Uterus (tissue), 2 donors: Measurements from ENCODE around the gene NAT9.

Source experiments
- POLR2A ChIP-seq, 2 donors: fragments of 450-650 bp; IDR thresholded peaks; one replicate each; pipeline ENCODE4 v1.6.1; 2016; ENCODE audit warnings: antibody characterized with exemption in 2 of 2, mild to moderate bottlenecking in 1 of 2, moderate library complexity in 1 of 2
- TF ChIP-seq, protein P1 (sequence below), 4 experiments: fragments of 200-600 bp in 2 of 4; fragments of 450-650 bp in 2 of 4; sonication (generic) in 2 of 4; IDR thresholded peaks; one replicate each; pipeline ENCODE4 v1.5.1; 2016 to 2019; ENCODE audit warnings: antibody characterized with exemption in 4 of 4, mild to moderate bottlenecking in 2 of 4, moderate library complexity in 1 of 4

DNA sequence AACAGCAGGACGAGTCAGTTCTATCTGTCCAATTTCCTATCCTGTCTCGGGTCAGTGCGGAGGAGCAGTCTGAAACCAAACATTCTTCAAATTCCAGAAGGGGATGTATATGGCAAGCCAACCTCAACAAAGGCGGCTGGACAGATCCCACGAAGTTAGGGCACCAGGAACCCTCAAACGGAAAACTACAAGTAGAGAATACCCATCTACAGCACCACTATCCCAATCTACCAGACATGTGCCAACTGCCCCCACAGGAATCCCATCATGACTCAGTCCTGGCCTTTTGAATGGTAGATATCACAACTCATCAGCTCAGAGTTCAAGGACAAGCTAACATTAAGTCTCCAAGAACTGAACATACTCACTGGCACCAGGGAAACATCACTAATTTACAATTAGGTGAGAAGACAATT is 2.3 kb downstream of the NAT9 start:
- TF ChIP-seq, protein P1, sequence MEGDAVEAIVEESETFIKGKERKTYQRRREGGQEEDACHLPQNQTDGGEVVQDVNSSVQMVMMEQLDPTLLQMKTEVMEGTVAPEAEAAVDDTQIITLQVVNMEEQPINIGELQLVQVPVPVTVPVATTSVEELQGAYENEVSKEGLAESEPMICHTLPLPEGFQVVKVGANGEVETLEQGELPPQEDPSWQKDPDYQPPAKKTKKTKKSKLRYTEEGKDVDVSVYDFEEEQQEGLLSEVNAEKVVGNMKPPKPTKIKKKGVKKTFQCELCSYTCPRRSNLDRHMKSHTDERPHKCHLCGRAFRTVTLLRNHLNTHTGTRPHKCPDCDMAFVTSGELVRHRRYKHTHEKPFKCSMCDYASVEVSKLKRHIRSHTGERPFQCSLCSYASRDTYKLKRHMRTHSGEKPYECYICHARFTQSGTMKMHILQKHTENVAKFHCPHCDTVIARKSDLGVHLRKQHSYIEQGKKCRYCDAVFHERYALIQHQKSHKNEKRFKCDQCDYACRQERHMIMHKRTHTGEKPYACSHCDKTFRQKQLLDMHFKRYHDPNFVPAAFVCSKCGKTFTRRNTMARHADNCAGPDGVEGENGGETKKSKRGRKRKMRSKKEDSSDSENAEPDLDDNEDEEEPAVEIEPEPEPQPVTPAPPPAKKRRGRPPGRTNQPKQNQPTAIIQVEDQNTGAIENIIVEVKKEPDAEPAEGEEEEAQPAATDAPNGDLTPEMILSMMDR (IDR thresholded peaks at IDR 0.05) = no peak
- TF ChIP-seq POLR2A (IDR thresholded peaks at IDR 0.05) = no peak
